ENCODE data around the gene ANO8.
"Not testable (repeated sequence)": the region's sequence is repeated elsewhere in the genome, so short reads cannot be mapped to it uniquely, and the experiment has no call there.

ANO8 gene

GRCh38 chr19:17294051-17294891 lies 40.4 kb downstream of the ANO8 start:
- no peak for DNase-seq

- DNase-seq: no peak
Observed at GRCh38 chr19:17293605-17294004, 41.0 kb downstream of the ANO8 start.

GRCh38 chr19:17292301-17293074 lies 42.2 kb downstream of the ANO8 start:
- DNase-seq: peak in 25 of 51 donors; percentile 1 to 45 (median 19)

- peak in 31 of 51 donors; percentile 3 to 59 (median 26) for DNase-seq
Observed at GRCh38 chr19:17289489-17289888, 45.2 kb downstream of the ANO8 start.

GRCh38 chr19:17286752-17287151 lies 47.9 kb downstream of the ANO8 start:
- no peak for DNase-seq

- no peak for DNase-seq
Observed at GRCh38 chr19:17286263-17286662, 48.4 kb downstream of the ANO8 start.

- DNase-seq: no peak
Observed at GRCh38 chr19:17285415-17286135, 49.1 kb downstream of the ANO8 start.

- no peak for DNase-seq
Observed at GRCh38 chr19:17283504-17283996, 51.1 kb downstream of the ANO8 start.

- DNase-seq: peak in 45 of 51 donors; percentile 17 to 84 (median 47)
Observed at GRCh38 chr19:17282488-17283125, 52.0 kb downstream of the ANO8 start.

- DNase-seq: peak in 20 of 51 donors; percentile 1 to 43 (median 14)
Observed at GRCh38 chr19:17281391-17282304, 53.0 kb downstream of the ANO8 start, which contains the start of gene ANKLE1. TSS of gene ANKLE1 (plus strand) at chr19:17281901. CDS start at chr19:17281921, 20 bp downstream.

- DNase-seq: no peak
Observed at GRCh38 chr19:17279436-17279835, 55.2 kb downstream of the ANO8 start.

GRCh38 chr19:17275441-17276175 lies 59.0 kb downstream of the ANO8 start:
- no peak for DNase-seq

- not testable (repeated sequence) for DNase-seq
Observed at GRCh38 chr19:17274892-17275291, 59.8 kb downstream of the ANO8 start.
